OCI-LY1 (cell line): ENCODE results near the gene INTS6L.

Experiments
- H2AFZ ChIP-seq: fragments of 200-600 bp; sonication (generic), shearing (Covaris generic); 2 replicates; pipeline ENCODE4 v1.6.0; 2014; ENCODE audit warnings: antibody characterized with exemption, mild to moderate bottlenecking, low read length
- H3F3A ChIP-seq: fragments of 200-600 bp; sonication (generic), shearing (Covaris generic); 2 replicates; pipeline ENCODE4 v1.6.0; 2014; ENCODE audit warnings: mild to moderate bottlenecking, antibody characterized with exemption, low read length, moderate library complexity; ENCODE audit not compliant: insufficient read depth
- H3K27ac ChIP-seq: fragments of 200-600 bp; sonication (generic); 2 replicates; pipeline ENCODE4 v1.5.1; 2014; ENCODE audit warnings: low read length, mixed run types, mild to moderate bottlenecking, low read depth; ENCODE audit not compliant: poor library complexity, severe bottlenecking
- H3K27me3 ChIP-seq: fragments of 200-600 bp; sonication (generic); 2 replicates; pipeline ENCODE4 v1.6.0; 2014; ENCODE audit warnings: antibody characterized with exemption, mild to moderate bottlenecking, low read length, moderate library complexity; ENCODE audit not compliant: insufficient read depth
- H3K36me3 ChIP-seq: fragments of 200-600 bp; sonication (generic); 2 replicates; pipeline ENCODE4 v1.6.1; 2014; ENCODE audit warnings: mild to moderate bottlenecking, antibody characterized with exemption, low read length, moderate library complexity, mixed read lengths; ENCODE audit not compliant: insufficient read depth
- H3K4me1 ChIP-seq: fragments of 200-600 bp; sonication (generic); 2 replicates; pipeline ENCODE4 v1.5.1; 2014; ENCODE audit warnings: mild to moderate bottlenecking, low read length, moderate library complexity; ENCODE audit not compliant: insufficient read depth, severe bottlenecking
- H3K4me2 ChIP-seq: fragments of 200-600 bp; sonication (generic), shearing (Covaris generic); 2 replicates; pipeline ENCODE4 v1.6.1; 2014; ENCODE audit warnings: low read length
- H3K4me3 ChIP-seq: fragments of 200-600 bp; sonication (generic); 2 replicates; pipeline ENCODE4 v1.5.1; 2014; ENCODE audit warnings: low read length, low read depth, mild to moderate bottlenecking, mixed read lengths; ENCODE audit not compliant: poor library complexity, severe bottlenecking
- H3K79me2 ChIP-seq: fragments of 200-600 bp; shearing (Covaris generic); 2 replicates; pipeline ENCODE4 v1.6.1; 2016; ENCODE audit warnings: mixed run types, low read length, mixed read lengths; ENCODE audit not compliant: insufficient read depth
- H3K9ac ChIP-seq: fragments of 200-600 bp; sonication (generic), shearing (Covaris generic); 2 replicates; pipeline ENCODE4 v1.6.1; 2014; ENCODE audit warnings: mild to moderate bottlenecking, low read length, mixed read lengths
- H3K9me2 ChIP-seq: fragments of 200-600 bp; sonication (generic), shearing (Covaris generic); 2 replicates; pipeline ENCODE4 v1.6.1; 2014; ENCODE audit warnings: low read depth, mild to moderate bottlenecking, low read length, mixed read lengths
- H3K9me3 ChIP-seq: fragments of 200-600 bp; shearing (Covaris generic); 2 replicates; pipeline ENCODE4 v1.6.1; 2014; ENCODE audit warnings: low read length, mixed read lengths
- H4K20me1 ChIP-seq: fragments of 200-600 bp; sonication (generic), shearing (Covaris generic); 2 replicates; pipeline ENCODE4 v1.6.0; 2016; ENCODE audit warnings: mild to moderate bottlenecking, low read length; ENCODE audit not compliant: insufficient read depth
- CTCF ChIP-seq: fragments of 200-600 bp; sonication (generic), shearing (Covaris generic); IDR thresholded peaks from 2 replicates; pipeline ENCODE4 v1.5.1; 2017; ENCODE audit warnings: mild to moderate bottlenecking, antibody characterized with exemption, low read length, moderate library complexity, mixed read lengths
- EZH2 ChIP-seq: fragments of 200-600 bp; sonication (generic), shearing (Covaris generic); IDR thresholded peaks from 2 replicates; pipeline ENCODE4 v1.8.0; 2017; ENCODE audit warnings: borderline replicate concordance, mixed run types, mild to moderate bottlenecking, antibody characterized with exemption, low read length, moderate library complexity, mixed read lengths

INTS6L gene

GRCh38 chrX:135512508-135513129, 7.8 kb upstream of the INTS6L start:
- TF ChIP-seq EZH2 (no peak), CTCF (no peak)
- H3K9ac ChIP-seq = no peak overlapping the region

GRCh38 chrX:135513130-135513515, 7.3 kb upstream of the INTS6L start:
- Histone ChIP-seq H3K79me2 (no peaks in the 10 kb centered on the region), H2AFZ (no peak overlapping the region), H3K9ac (no peak overlapping the region), H3K27me3 (no peaks in the 10 kb centered on the region), H3K4me2 (no peak overlapping the region), H4K20me1 (no peaks in the 10 kb centered on the region), H3K4me3 (no peak overlapping the region), H3F3A (no peaks in the 10 kb centered on the region), H3K9me2 (no peaks in the 10 kb centered on the region), H3K4me1 (no peaks in the 10 kb centered on the region), H3K9me3 (no peaks in the 10 kb centered on the region), H3K27ac (no peak overlapping the region), H3K36me3 (no peaks in the 10 kb centered on the region)
- TF ChIP-seq EZH2 = no peak
- TF ChIP-seq CTCF = no peak

More at GRCh38 chrX:135512508-135513129, 7.8 kb upstream of the INTS6L start:
- H3K4me3 ChIP-seq = no peak overlapping the region
- H3F3A ChIP-seq = no peaks in the 10 kb centered on the region
- no peaks in the 10 kb centered on the region for H3K27me3 ChIP-seq
- H3K4me1 ChIP-seq = no peaks in the 10 kb centered on the region
- H2AFZ ChIP-seq = no peak overlapping the region
- H4K20me1 ChIP-seq = no peaks in the 10 kb centered on the region
- no peak overlapping the region for H3K27ac ChIP-seq
- H3K9me2 ChIP-seq = no peaks in the 10 kb centered on the region
- H3K9me3 ChIP-seq = no peaks in the 10 kb centered on the region
- no peak overlapping the region for H3K4me2 ChIP-seq
- no peaks in the 10 kb centered on the region for H3K79me2 ChIP-seq
- no peaks in the 10 kb centered on the region for H3K36me3 ChIP-seq

GRCh38 chrX:135516376-135516775, 4.1 kb upstream of the INTS6L start:
- TF ChIP-seq EZH2 (no peak), CTCF (no peak)
- Histone ChIP-seq H3K4me2 (no peak overlapping the region), H3K36me3 (no peaks in the 10 kb centered on the region), H4K20me1 (no peaks in the 10 kb centered on the region), H3K4me1 (peaks cover 5% of the 10 kb centered on the region), H2AFZ (no peak overlapping the region), H3K9me3 (no peaks in the 10 kb centered on the region), H3K27ac (no peak overlapping the region), H3K27me3 (no peaks in the 10 kb centered on the region), H3K79me2 (no peaks in the 10 kb centered on the region), H3K4me3 (no peak overlapping the region), H3K9ac (no peak overlapping the region), H3K9me2 (no peaks in the 10 kb centered on the region), H3F3A (no peaks in the 10 kb centered on the region)
